Measurements from ENCODE around the gene OBP2A.

DNA sequence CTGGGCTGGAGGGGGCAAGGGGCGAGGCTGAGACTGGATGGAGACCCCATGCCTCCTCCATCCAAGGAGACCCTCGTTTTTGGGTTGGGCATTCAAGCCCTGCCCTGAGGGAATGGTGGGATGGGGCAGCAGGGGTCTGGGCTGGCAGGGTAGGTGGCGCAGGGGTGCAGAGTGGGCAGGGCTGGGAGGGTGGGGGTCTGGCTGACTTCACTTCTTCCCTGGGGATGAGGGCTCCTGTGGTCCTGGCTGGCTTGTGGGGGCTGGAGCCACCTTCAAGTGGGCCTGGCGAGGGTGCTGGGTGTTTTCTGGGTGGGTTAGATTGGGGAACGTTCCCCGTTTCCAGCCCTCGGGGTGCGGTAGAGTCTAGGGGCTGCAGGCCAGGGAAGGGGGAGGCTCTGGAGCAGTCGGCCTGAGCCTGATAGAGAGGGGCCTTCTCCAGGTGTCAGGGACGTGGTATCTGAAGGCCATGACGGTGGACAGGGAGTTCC, 24.3 kb upstream of the OBP2A start:
- TF ChIP-seq POLR2A (IDR thresholded peaks at IDR 0.05), result no peak
- TF ChIP-seq, protein P1, sequence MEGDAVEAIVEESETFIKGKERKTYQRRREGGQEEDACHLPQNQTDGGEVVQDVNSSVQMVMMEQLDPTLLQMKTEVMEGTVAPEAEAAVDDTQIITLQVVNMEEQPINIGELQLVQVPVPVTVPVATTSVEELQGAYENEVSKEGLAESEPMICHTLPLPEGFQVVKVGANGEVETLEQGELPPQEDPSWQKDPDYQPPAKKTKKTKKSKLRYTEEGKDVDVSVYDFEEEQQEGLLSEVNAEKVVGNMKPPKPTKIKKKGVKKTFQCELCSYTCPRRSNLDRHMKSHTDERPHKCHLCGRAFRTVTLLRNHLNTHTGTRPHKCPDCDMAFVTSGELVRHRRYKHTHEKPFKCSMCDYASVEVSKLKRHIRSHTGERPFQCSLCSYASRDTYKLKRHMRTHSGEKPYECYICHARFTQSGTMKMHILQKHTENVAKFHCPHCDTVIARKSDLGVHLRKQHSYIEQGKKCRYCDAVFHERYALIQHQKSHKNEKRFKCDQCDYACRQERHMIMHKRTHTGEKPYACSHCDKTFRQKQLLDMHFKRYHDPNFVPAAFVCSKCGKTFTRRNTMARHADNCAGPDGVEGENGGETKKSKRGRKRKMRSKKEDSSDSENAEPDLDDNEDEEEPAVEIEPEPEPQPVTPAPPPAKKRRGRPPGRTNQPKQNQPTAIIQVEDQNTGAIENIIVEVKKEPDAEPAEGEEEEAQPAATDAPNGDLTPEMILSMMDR (IDR thresholded peaks at IDR 0.05), result no peak

All from Peyer's patch (tissue), 4 donors.